H54 (cell line): ENCODE results near the gene TGFBI.

ENCODE experiments used
- DNase-seq: peaks from one replicate; pipeline ENCODE4 v3.0.0; 2011; ENCODE audit warnings: low spot score, mixed read lengths; ENCODE audit not compliant: insufficient read length
- FAIRE-seq: peaks from 3 replicates; lab custom pipeline; 2011; peaks lifted over from hg19 to GRCh38; lab: Jason Lieb, UNC
- POLR2A ChIP-seq: IDR thresholded peaks from 2 replicates; pipeline ENCODE4 v1.6.1; 2011; ENCODE audit warnings: low read depth, mild to moderate bottlenecking, low read length

The TGFBI gene

GRCh38 chr5:136079195-136079985, 50.6 kb downstream of the TGFBI start:
- DNase-seq, result no peak
- no peak for FAIRE-seq
- no peak for TF ChIP-seq POLR2A

DNA sequence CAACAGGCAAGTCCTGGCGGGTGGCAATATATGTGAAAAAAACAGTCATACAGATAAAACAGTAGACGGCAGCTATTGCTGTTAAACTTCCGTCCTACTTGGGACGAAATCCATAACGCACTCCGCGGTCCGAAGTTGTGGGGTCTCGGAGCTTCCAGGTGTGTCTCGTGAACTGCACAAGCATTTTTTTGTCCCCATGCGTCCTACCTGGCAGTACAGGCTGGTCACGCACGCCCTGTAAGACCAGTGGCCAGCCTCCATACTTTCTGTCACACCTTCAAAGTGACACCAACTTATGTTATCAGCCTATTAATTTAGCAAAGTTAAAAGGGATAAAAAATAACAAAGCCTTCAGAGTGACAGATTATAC, 51.3 kb downstream of the TGFBI start:
- no peak for FAIRE-seq
- no peak for TF ChIP-seq POLR2A

DNA sequence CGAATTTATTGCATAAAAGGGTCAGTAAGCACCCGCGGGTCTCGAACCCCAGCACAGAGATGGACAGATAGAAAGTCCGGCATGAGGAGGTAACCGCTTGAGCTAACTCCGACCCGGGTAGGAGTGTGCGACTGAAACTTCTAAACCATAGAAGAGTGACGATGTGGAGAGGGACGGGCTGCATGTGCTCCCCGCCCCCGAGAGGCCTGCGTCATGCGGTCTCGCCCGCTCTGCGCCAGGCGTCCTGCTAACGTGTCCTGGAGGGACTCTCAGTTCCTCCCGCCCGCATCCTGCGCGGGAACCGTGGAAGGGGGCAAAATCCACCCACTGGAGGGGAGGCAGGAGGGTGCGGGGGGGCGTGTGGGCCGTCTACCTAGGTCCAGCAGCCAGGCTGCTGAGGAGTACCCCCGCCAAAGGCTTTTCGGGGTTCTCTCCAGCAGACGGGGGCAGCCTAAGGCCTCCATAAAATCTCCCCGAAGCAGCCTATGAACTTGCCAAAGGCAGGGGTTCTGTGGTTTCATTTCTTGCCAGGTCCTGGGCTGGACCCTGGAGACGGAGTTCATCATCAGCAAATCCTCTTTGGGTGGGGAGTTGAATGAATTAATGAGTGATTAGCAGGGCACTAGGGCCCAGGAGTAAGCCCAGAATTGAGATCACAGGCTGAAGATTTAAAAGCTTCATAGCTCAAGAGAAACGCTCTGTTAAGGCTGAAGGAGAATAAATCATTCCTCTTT, 51.9 kb downstream of the TGFBI start:
- no peak for FAIRE-seq
- peak; percentile 78 for DNase-seq
- peak; percentile 70 for TF ChIP-seq POLR2A

More for the DNA sequence above, 51.3 kb downstream of the TGFBI start:
- no peak for DNase-seq

DNA sequence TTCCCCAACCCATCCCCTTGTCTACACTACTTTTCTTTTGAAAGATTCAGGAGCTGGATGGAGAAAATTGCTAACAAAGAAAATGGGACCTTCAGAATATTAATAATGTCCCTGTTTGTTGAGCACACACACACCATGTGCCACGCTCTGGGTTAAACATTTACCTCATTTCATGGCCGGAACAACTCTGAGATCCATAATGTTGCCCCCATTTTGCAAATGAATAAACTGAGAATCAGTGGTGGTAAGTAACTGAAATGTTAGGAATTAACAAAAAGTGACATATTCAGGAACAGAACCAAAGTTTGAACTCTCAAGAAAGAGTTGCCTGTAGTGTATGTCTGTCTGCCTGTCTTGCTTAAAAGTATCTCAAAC, 52.4 kb downstream of the TGFBI start:
- no peak for FAIRE-seq
- no peak for DNase-seq
- TF ChIP-seq POLR2A, result no peak

- DNase-seq, result peak; percentile 59
- peak; percentile 33 for FAIRE-seq
- TF ChIP-seq POLR2A, result no peak
Observed at GRCh38 chr5:136082390-136083193, 53.8 kb downstream of the TGFBI start.

DNA sequence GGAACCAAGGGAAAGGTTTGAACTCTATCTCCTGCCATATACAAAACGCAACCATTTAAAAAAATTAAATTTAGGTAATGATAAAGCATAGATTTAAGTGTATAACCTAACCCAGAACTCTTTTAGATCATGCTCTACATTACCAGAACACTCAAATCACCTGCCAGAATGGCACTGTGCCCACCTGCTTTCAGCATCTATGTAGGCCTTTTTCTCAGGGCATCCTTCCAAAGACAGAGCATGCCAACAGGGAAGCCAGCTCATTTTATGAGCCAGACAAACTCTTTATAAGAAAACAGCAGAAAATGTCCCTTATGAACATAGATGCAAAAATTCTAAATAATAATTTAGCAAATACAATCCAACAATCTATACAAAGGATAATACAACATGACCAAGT, 55.9 kb downstream of the TGFBI start:
- TF ChIP-seq POLR2A, result no peak
- DNase-seq (no peak), FAIRE-seq (no peak)

DNA sequence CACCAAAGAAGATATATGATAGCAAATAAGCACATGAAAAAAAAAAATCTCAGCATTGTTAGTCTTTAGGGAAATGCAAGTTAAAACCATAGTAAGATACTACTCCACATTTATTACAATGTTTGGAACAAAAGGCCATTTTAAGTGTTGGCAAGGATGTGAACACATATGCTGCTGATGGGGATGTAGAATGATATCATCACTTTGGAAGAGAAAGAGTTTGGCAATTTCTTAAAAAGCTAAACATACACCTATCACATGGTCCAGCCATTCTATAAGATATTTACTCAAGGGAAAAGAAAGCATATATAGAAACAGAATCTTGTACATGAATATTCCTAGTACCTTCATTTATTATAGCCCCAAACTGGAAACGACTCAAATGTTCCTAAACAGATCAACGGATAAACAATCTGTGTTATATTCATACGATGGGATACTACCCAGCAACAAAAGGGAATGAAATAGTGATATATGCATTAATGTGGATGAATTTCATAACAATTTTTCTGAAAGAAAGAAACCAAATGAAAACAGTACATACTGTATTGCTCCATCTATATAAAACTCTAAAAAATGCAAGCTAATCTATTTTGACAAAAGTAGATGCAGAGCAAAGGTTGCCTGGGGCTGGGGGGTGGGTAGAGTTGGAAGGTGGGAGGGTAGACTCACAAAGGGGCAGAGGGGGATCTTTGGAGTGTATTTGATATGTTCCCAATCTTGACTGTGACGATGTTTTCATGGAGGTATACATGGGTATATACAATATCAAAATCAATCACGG, 58.2 kb downstream of the TGFBI start:
- TF ChIP-seq POLR2A, result no peak
- FAIRE-seq (no peak), DNase-seq (no peak)

DNA sequence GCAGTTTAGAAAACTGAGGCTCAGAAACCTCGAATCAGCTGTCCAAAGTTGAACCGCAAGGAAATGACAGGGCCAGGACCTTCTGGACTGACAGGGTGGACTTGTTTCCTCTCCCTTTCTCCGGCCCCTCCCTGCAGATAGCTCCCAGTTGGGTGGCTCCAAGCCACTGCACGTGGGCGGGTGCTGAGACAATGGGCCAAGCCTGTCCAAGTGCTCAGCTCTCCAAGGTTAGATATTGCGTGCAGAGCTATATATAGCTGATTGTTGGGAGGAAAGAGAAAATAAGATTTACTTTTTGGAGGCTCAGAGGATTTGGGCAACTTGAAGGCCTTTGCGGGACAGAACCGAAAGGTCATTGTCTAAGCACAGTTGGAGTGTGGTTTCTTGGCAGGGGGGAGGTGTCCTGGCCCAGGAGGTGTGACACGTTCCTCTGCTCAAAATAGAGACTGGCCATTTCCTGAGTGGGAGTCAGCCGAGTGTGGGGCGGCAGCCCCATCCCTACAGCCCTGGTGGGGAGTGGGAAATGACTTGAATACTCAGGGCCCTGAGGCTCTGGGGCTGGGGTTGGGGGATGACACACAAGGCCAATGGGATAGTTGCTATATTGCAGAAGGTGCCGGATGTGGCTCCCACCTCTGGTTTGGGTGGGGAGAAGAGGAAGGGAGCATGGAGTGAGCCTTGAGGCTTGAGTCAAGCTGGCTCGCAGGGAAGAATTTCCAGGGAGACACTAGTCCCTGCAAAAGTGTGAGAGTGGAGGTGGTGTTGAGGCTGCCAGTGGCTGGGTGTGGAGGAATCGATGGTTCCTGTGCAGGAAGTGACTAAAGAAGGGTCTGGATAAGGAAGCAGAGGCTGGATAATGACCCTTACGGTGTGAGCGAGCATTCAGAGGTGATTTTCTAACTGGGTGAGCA, 59.4 kb downstream of the TGFBI start:
- no peak for TF ChIP-seq POLR2A
- DNase-seq (no peak), FAIRE-seq (no peak)

GRCh38 chr5:136089791-136090190, 61.0 kb downstream of the TGFBI start:
- TF ChIP-seq POLR2A, result no peak
- DNase-seq (no peak), FAIRE-seq (no peak)

GRCh38 chr5:136090319-136090718, 61.5 kb downstream of the TGFBI start:
- no peak for DNase-seq
- no peak for TF ChIP-seq POLR2A
- FAIRE-seq, result no peak

- no peak for FAIRE-seq
- no peak for DNase-seq
- TF ChIP-seq POLR2A, result no peak
Observed at GRCh38 chr5:136094189-136094912, 65.6 kb downstream of the TGFBI start.

DNA sequence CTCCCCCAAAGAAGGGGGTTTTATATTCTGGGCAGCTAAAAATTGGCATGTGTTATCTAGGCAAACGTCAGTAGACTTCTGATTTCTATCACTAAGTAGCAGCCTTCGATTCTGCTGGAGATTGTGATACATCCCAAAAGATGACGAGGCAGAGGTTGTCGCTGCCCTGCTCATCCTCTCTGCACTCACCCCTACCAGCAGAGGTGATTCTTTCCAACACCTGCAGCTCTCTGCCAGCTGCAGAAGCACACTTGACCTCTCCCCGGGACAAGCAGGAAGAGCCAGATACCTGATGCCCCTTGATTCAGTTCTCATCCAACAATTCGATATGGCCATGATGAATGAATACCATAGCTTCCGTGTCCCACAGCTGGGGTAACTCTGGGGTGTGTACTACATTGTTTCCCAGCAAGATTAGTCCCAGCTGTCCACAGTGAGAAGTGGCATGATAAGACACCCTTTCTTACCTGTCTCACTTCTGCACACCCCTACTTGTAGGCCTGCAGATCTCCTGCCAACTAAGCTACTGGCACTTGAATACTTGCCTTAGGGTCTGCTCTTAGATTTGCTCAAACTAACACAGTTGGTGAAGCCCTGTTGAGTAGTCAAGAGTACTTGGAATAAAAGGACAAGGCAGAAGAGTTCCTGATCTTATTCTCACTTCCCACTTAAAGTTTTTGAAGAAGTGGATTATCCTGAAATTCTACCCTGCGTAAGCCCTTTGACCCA, 66.3 kb downstream of the TGFBI start:
- FAIRE-seq, result no peak

More for the DNA sequence above, 66.3 kb downstream of the TGFBI start:
- DNase-seq, result no peak
- TF ChIP-seq POLR2A, result no peak
